H1 (cell line): ENCODE data around the gene MOGAT2. TPM values are rescaled to one million over a fixed set of nuclear protein-coding genes. Genes with fewer than 3 reads are reported as not detected.

Source experiments
- CEBPB ChIP-seq: IDR thresholded peaks from 2 replicates; pipeline ENCODE4 v1.6.1; 2012; ENCODE audit warnings: low read depth, low read length
- MAFK ChIP-seq: IDR thresholded peaks from 2 replicates; pipeline ENCODE4 v1.6.1; 2012; ENCODE audit warnings: low read depth, mild to moderate bottlenecking, improper control_type of control experiment, low read length
- POLR2AphosphoS5 ChIP-seq: IDR thresholded peaks from 2 replicates; pipeline ENCODE4 v1.6.1; 2011; ENCODE audit warnings: low read depth, low read length
- SIRT6 ChIP-seq: IDR thresholded peaks from one replicate; pipeline ENCODE4 v1.7.1; 2012; ENCODE audit warnings: low read length, inconsistent platforms
- SUZ12 ChIP-seq: fragments of 200-600 bp; sonication (generic); IDR thresholded peaks from 2 replicates; pipeline ENCODE4 v1.6.1; 2012; ENCODE audit warnings: mild to moderate bottlenecking, inconsistent platforms, low read length, moderate library complexity, mixed read lengths
- polyA plus RNA-seq, 7 experiments: library from polyadenylated mRNA; depleted of rRNA in 3 of 7; stranded (reverse) in 5 of 7; unstranded in 2 of 7; fragments of >200 nt in 5 of 7; fragments of 200-250 nt in 2 of 7; gene quantifications; 1 replicate in 5 of 7; 2 replicates in 1 of 7; 4 replicates in 1 of 7; pipeline versions ENCODE4 v1.2.1 to v1.2.3, GENCODE V29; 2011 to 2013; ENCODE audit warnings: missing spikeins in 2 of 7, mixed read lengths in 2 of 7
- total RNA-seq: library from RNA; stranded (reverse); fragmentation: NEBNext Ultra II Directional; extraction: Animal tissue kit (Norgen Biotek cat#: 25700); gene quantifications from 2 replicates; pipeline ENCODE4 v1.2.1, GENCODE V29; 2021
- TF ChIP-seq, protein P1 (sequence below), 3 experiments: IDR thresholded peaks; 1 replicate in 2 of 3; 2 replicates in 1 of 3; pipeline versions ENCODE4 v1.5.1 to v1.6.1; 2011; ENCODE audit warnings: low read length in 3 of 3, mild to moderate bottlenecking in 3 of 3, inconsistent platforms in 2 of 3, low read depth in 1 of 3, moderate library complexity in 1 of 3; ENCODE audit not compliant: insufficient read depth in 1 of 3; ENCODE audit errors: control extremely low read depth in 1 of 3

The MOGAT2 gene
- total and polyA plus RNA-seq, 2 of the 8 experiments (the other 6 are each of a cell fraction or from before 2014, with no cell fraction given) = not detected

DNA sequence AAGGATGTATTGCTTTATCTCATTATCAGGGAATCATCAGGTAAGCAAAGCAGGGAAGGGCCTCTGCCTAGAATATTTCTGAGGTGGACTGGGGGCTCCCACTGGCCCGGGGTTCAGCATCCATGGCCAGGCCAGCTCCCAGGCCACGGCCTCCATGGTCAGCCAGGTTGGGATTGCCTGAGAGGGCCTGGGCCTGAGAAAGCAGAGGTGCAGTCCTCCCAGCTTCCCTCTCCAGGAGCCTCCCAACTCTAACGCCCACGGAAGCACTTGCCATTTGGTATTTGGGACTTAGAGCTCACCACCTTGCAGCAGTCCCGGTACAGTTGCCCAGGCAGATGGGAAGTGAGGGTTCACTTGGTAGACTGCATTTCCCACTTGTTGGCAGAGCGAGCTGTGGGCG lies 63.7 kb downstream of the MOGAT2 start (continued):
- TF ChIP-seq, protein P1, sequence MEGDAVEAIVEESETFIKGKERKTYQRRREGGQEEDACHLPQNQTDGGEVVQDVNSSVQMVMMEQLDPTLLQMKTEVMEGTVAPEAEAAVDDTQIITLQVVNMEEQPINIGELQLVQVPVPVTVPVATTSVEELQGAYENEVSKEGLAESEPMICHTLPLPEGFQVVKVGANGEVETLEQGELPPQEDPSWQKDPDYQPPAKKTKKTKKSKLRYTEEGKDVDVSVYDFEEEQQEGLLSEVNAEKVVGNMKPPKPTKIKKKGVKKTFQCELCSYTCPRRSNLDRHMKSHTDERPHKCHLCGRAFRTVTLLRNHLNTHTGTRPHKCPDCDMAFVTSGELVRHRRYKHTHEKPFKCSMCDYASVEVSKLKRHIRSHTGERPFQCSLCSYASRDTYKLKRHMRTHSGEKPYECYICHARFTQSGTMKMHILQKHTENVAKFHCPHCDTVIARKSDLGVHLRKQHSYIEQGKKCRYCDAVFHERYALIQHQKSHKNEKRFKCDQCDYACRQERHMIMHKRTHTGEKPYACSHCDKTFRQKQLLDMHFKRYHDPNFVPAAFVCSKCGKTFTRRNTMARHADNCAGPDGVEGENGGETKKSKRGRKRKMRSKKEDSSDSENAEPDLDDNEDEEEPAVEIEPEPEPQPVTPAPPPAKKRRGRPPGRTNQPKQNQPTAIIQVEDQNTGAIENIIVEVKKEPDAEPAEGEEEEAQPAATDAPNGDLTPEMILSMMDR (IDR thresholded peaks at IDR 0.05; ENCODE audit: control extremely low read depth in 1 of 3, insufficient read depth in 1 of 3, low read depth in 1 of 3, low read length in 3 of 3) = no peak
- no peak for TF ChIP-seq SIRT6
- no peak for TF ChIP-seq CEBPB
- no peak for TF ChIP-seq POLR2AphosphoS5
- TF ChIP-seq SUZ12 = no peak
- TF ChIP-seq MAFK = no peak
- TF ChIP-seq, all 59 proteins: peak for 0
